HepG2 (cell line): ENCODE measurements around the gene AAMP. TPM values are rescaled to one million over a fixed set of nuclear protein-coding genes. Genes with fewer than 3 reads are reported as not detected.

Experiments
- ELF3 ChIP-seq: IDR thresholded peaks from 2 replicates; pipeline ENCODE4 v1.6.1; 2016; ENCODE audit warnings: missing genetic modification reagents, missing compliant biosample characterization
- ISL2 ChIP-seq: sonication (generic); formaldehyde crosslinking; IDR thresholded peaks from 2 replicates; pipeline ENCODE4 v1.5.0; 2020; ENCODE audit warnings: missing genetic modification reagents
- LRRFIP1 ChIP-seq: sonication (generic); formaldehyde crosslinking; conservative IDR thresholded peaks from 2 replicates; pipeline ENCODE4 v1.4.0; 2020; ENCODE audit warnings: missing genetic modification reagents
- PHF8 ChIP-seq: sonication (generic); formaldehyde crosslinking; IDR thresholded peaks from 2 replicates; pipeline ENCODE4 v1.5.0; 2020; ENCODE audit warnings: missing genetic modification reagents
- SMARCE1 ChIP-seq: fragments of 450-650 bp; IDR thresholded peaks from 2 replicates; pipeline ENCODE4 v1.6.1; 2017; ENCODE audit warnings: borderline replicate concordance
- STAT6 ChIP-seq: sonication (generic); formaldehyde crosslinking; IDR thresholded peaks from 2 replicates; pipeline ENCODE4 v1.4.0; 2020; ENCODE audit warnings: missing genetic modification reagents, mild to moderate bottlenecking, borderline replicate concordance
- ZFP82 ChIP-seq: sonication (generic); formaldehyde crosslinking; IDR thresholded peaks from 2 replicates; pipeline ENCODE4 v1.5.1; 2020; ENCODE audit warnings: mild to moderate bottlenecking, missing genetic modification reagents, borderline replicate concordance
- ZNF101 ChIP-seq: sonication (generic); formaldehyde crosslinking; IDR thresholded peaks from 2 replicates; pipeline ENCODE4 v1.4.0; 2020; ENCODE audit warnings: mild to moderate bottlenecking, low read depth, missing genetic modification reagents, borderline replicate concordance
- ZNF138 ChIP-seq: sonication (generic); formaldehyde crosslinking; IDR thresholded peaks from 2 replicates; pipeline ENCODE4 v1.5.0; 2020; ENCODE audit warnings: mild to moderate bottlenecking, low read depth, missing genetic modification reagents
- ZNF326 ChIP-seq: sonication (generic); formaldehyde crosslinking; IDR thresholded peaks from 2 replicates; pipeline ENCODE4 v1.4.0; 2020; ENCODE audit warnings: missing genetic modification reagents, borderline replicate concordance
- ZNF329 ChIP-seq: sonication (generic); formaldehyde crosslinking; IDR thresholded peaks from 2 replicates; pipeline ENCODE4 v1.9.0; 2021; ENCODE audit warnings: low read depth, mild to moderate bottlenecking, missing genetic modification reagents
- ZNF431 ChIP-seq: sonication (generic); formaldehyde crosslinking; IDR thresholded peaks from 2 replicates; pipeline ENCODE4 v1.9.0; 2022; ENCODE audit warnings: missing genetic modification reagents, low read depth, mild to moderate bottlenecking, borderline replicate concordance
- ZNF432 ChIP-seq: sonication (generic); formaldehyde crosslinking; IDR thresholded peaks from 2 replicates; pipeline ENCODE4 v1.5.0; 2020; ENCODE audit warnings: missing genetic modification reagents, mild to moderate bottlenecking, borderline replicate concordance
- ZNF691 ChIP-seq: sonication (generic); formaldehyde crosslinking; IDR thresholded peaks from 2 replicates; pipeline ENCODE4 v1.4.0; 2020; ENCODE audit warnings: missing genetic modification reagents, low read depth, mild to moderate bottlenecking, borderline replicate concordance
- ZNF7 ChIP-seq: IDR thresholded peaks from 2 replicates; pipeline ENCODE4 v1.6.1; 2016; ENCODE audit warnings: missing biosample characterization, missing genetic modification reagents
- ZNF784 ChIP-seq: sonication (generic); formaldehyde crosslinking; IDR thresholded peaks from 2 replicates; pipeline ENCODE4 v1.5.1; 2020; ENCODE audit warnings: missing genetic modification reagents, mild to moderate bottlenecking, borderline replicate concordance
- polyA plus RNA-seq, 8 experiments: library from polyadenylated mRNA; depleted of rRNA in 3 of 8; stranded (reverse) in 7 of 8; unstranded in 1 of 8; fragments of >200 nt; fragmentation: Illumina TruSeq in 4 of 8; extraction: Trizol in 4 of 8; gene quantifications; 2 replicates each; pipeline versions ENCODE4 v1.2.1 to v1.2.3, GENCODE V29; 2011 to 2016; ENCODE audit warnings: low read depth in 4 of 8, missing spikeins in 1 of 8, mixed read lengths in 1 of 8; ENCODE audit not compliant: insufficient read depth in 1 of 8
- total RNA-seq, 5 experiments: library from RNA; depleted of rRNA; stranded (reverse); fragments of >200 nt; fragmentation: Illumina TruSeq; extraction: Trizol; gene quantifications; 2 replicates each; pipeline ENCODE4 v1.2.3, GENCODE V29; 2016; ENCODE audit warnings: low read depth in 1 of 5
- TF ChIP-seq, protein P1 (sequence below), 2 experiments: IDR thresholded peaks; 2 replicates each; pipeline ENCODE4 v1.6.1; 2011 to 2012; ENCODE audit warnings: low read length in 2 of 2, borderline replicate concordance in 1 of 2, low read depth in 1 of 2, mild to moderate bottlenecking in 1 of 2, moderate library complexity in 1 of 2

Gene AAMP
- total and polyA plus RNA-seq, 2 of the 13 experiments (the other 11 are each of a cell fraction or from before 2014, with no cell fraction given), result 110 to 186 TPM

DNA sequence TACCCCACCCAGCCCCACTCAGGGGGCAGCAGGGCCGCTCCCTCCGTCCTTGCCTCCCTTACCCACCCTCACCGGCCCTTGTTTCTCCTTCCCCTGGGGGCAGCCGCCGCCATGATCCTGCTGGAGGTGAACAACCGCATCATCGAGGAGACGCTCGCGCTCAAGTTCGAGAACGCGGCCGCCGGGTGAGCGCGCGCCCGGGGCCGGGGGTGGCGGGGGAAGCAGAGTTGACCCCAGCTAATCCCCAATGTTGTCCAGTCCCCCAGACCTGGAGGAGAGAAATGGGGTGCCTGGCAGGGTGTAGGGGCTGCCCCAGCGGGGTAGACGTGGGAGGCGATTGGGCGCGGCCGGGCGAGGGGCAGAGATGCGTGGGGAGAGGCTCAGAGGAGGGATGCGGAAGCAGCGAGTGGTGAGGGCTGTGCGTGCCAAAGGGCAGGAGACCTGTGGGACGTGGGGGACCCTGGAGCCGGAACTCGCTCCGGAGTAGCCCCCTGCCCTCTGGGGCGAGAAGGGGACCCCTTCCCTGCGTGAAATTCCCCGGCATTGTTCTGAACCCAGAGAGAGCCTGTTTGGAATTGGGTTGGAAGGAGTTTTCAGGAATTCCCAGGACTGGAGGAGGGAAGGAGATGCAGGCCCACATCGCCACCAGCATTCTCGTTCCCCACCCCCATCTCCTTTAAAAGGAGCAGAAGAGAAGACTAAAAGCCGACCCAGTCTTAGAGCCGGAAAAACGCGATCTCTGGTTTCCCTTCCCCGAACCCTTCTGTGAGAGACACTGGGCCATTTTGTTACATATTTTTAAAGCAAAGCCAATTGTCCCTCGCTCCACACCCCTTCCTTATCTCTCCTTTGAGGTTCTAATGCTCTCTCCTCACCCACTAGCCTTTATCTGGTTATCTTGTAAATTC lies 52.3 kb downstream of the AAMP start (continued):
- TF ChIP-seq ISL2 (CRISPR knock-in tag) (no peak), ZNF7 (CRISPR knock-in tag) (no peak), ZNF329 (CRISPR knock-in tag) (0 out of 2 replicates have a peak, but pooled peaks have one; percentile 15), ZFP82 (CRISPR knock-in tag) (no peak), PHF8 (peak; percentile 62), ZNF784 (no peak), SMARCE1 (no peak), LRRFIP1 (CRISPR knock-in tag) (no peak), ZNF101 (no peak), ZNF326 (CRISPR knock-in tag) (no peak), ZNF138 (CRISPR knock-in tag) (no peak), STAT6 (CRISPR knock-in tag) (no peak), ZNF432 (CRISPR knock-in tag) (no peak), ZNF431 (CRISPR knock-in tag) (no peak), ZNF691 (CRISPR knock-in tag) (no peak), ELF3 (peak; percentile 36; the same call in 1 of the 2 replicates)
- TF ChIP-seq, protein P1, sequence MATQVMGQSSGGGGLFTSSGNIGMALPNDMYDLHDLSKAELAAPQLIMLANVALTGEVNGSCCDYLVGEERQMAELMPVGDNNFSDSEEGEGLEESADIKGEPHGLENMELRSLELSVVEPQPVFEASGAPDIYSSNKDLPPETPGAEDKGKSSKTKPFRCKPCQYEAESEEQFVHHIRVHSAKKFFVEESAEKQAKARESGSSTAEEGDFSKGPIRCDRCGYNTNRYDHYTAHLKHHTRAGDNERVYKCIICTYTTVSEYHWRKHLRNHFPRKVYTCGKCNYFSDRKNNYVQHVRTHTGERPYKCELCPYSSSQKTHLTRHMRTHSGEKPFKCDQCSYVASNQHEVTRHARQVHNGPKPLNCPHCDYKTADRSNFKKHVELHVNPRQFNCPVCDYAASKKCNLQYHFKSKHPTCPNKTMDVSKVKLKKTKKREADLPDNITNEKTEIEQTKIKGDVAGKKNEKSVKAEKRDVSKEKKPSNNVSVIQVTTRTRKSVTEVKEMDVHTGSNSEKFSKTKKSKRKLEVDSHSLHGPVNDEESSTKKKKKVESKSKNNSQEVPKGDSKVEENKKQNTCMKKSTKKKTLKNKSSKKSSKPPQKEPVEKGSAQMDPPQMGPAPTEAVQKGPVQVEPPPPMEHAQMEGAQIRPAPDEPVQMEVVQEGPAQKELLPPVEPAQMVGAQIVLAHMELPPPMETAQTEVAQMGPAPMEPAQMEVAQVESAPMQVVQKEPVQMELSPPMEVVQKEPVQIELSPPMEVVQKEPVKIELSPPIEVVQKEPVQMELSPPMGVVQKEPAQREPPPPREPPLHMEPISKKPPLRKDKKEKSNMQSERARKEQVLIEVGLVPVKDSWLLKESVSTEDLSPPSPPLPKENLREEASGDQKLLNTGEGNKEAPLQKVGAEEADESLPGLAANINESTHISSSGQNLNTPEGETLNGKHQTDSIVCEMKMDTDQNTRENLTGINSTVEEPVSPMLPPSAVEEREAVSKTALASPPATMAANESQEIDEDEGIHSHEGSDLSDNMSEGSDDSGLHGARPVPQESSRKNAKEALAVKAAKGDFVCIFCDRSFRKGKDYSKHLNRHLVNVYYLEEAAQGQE (IDR thresholded peaks at IDR 0.05; ENCODE audit: borderline replicate concordance in 1 of 2, low read depth in 1 of 2, low read length in 2 of 2), result no peak
